Caco-2 (cell line): ENCODE results near the gene MAP4K4. TPM values are rescaled to one million over a fixed set of nuclear protein-coding genes. Genes with fewer than 3 reads are reported as not detected.

Source experiments
- BruUV-seq: library from RNA; stranded (reverse); fragments of 400-500 nt; replicated peaks from 2 replicates; lab custom pipeline; 2021; lab: Mats Ljungman, UMichigan
- CTCF ChIA-PET: fragments of 300-600 bp; sonication (Branson Sonifier 250); formaldehyde crosslinking; loops from one replicate; lab custom pipeline; 2022; ENCODE audit warnings: antibody characterized with exemption; lab: Charles Lee
- POLR2A ChIA-PET: fragments of 300-600 bp; sonication (Branson Sonifier 250); formaldehyde crosslinking; loops from one replicate; lab custom pipeline; 2022; ENCODE audit warnings: antibody characterized with exemption; lab: Charles Lee
- DNase-seq, 2 experiments: peaks; one replicate each; pipeline versions ENCODE4 v3.0.0 to v3.0.0-alpha.2; 2020 to 2022
- H3K27me3 ChIP-seq: replicated peaks from 2 replicates; pipeline ENCODE4 v1.6.0; 2011; ENCODE audit warnings: low read length; ENCODE audit not compliant: control insufficient read depth, insufficient read depth
- H3K36me3 ChIP-seq: 2 replicates; pipeline ENCODE4 v1.5.1; 2011; ENCODE audit warnings: low read length; ENCODE audit not compliant: control insufficient read depth, insufficient read depth
- H3K4me1 ChIP-seq: fragments of 250-450 bp; sonication (Bioruptor Pico); 2 replicates; pipeline ENCODE4 v1.5.1; 2020; ENCODE audit warnings: mild to moderate bottlenecking
- H3K4me3 ChIP-seq: 2 replicates; pipeline ENCODE4 v1.5.1; 2011; ENCODE audit warnings: low read depth, mild to moderate bottlenecking, control low read depth, low read length
- H3K9me3 ChIP-seq: fragments of 250-450 bp; sonication (Bioruptor Pico); 2 replicates; pipeline ENCODE4 v1.5.1; 2020; ENCODE audit warnings: mild to moderate bottlenecking, moderate library complexity
- H3K27ac Mint-ChIP-seq: one replicate; pipeline ENCODE4 v1.8.0; 2022; ENCODE audit warnings: mixed read lengths; ENCODE audit not compliant: unreplicated experiment
- H3K27me3 Mint-ChIP-seq: one replicate; pipeline ENCODE4 v1.8.0; 2022; ENCODE audit warnings: mixed read lengths; ENCODE audit not compliant: insufficient read depth, unreplicated experiment
- H3K36me3 Mint-ChIP-seq: one replicate; pipeline ENCODE4 v1.8.0; 2022; ENCODE audit warnings: mild to moderate bottlenecking, mixed read lengths; ENCODE audit not compliant: insufficient read depth, unreplicated experiment
- H3K4me1 Mint-ChIP-seq: one replicate; pipeline ENCODE4 v1.8.0; 2022; ENCODE audit warnings: low read depth, mixed read lengths; ENCODE audit not compliant: unreplicated experiment
- H3K4me3 Mint-ChIP-seq: one replicate; pipeline ENCODE4 v1.8.0; 2022; ENCODE audit warnings: mild to moderate bottlenecking, moderate library complexity, mixed read lengths; ENCODE audit not compliant: unreplicated experiment
- H3K9me3 Mint-ChIP-seq: one replicate; pipeline ENCODE4 v1.8.0; 2022; ENCODE audit warnings: mixed read lengths; ENCODE audit not compliant: unreplicated experiment
- CTCF ChIP-seq, 2 experiments: fragments of 200-600 bp in 1 of 2; IDR thresholded peaks; 1 replicate in 1 of 2; 2 replicates in 1 of 2; pipeline versions ENCODE4 v1.5.1 to v1.8.0; 2011 to 2022; ENCODE audit warnings: antibody characterized with exemption in 1 of 2, control low read depth in 1 of 2, inconsistent platforms in 1 of 2, low read depth in 1 of 2, low read length in 1 of 2, mild to moderate bottlenecking in 1 of 2, moderate library complexity in 1 of 2; ENCODE audit not compliant: insufficient read depth in 1 of 2, severe bottlenecking in 1 of 2, unreplicated experiment in 1 of 2
- intact Hi-C: fragments of 100-400 bp; cut with micrococcal nuclease; formaldehyde crosslinking; loops from one replicate; pipeline ENCODE4 v1.10.0; 2022; ENCODE audit not compliant: unreplicated experiment
- total RNA-seq: library from RNA; stranded (reverse); gene quantifications from 2 replicates; pipeline ENCODE4 v1.2.3, GENCODE V29; 2022

The MAP4K4 gene
- total RNA-seq, 1 experiment from 2014 or later = 257 TPM

GRCh38 chr2:101848769-101849410 lies 151.4 kb downstream of the MAP4K4 start:
- TF ChIP-seq CTCF (IDR thresholded peaks at IDR 0.05; ENCODE audit: insufficient read depth in 1 of 2, low read depth in 1 of 2, low read length in 1 of 2, severe bottlenecking in 1 of 2, unreplicated experiment in 1 of 2) = no peak
- intact Hi-C loops = no loop called here
- Mint-ChIP-seq H3K36me3 (peaks cover 94% of the 10 kb centered on the region), H3K27me3 (no peaks in the 10 kb centered on the region), H3K4me1 (peaks cover 9% of the 10 kb centered on the region), H3K9me3 (no peaks in the 10 kb centered on the region), H3K4me3 (no peak overlapping the region), H3K27ac (peak overlapping the region; percentile 53)
- Histone ChIP-seq H3K9me3 (no peaks in the 10 kb centered on the region), H3K27me3 (no peaks in the 10 kb centered on the region), H3K4me1 (peaks cover 5% of the 10 kb centered on the region; the same call in 1 of the 2 replicates), H3K4me3 (no peak overlapping the region), H3K36me3 (peaks cover 2% of the 10 kb centered on the region; the same call in 1 of the 2 replicates)
- ChIA-PET CTCF (no interaction called here), POLR2A (no interaction called here)
- no peak for DNase-seq
- BruUV-seq = no TSS peak

GRCh38 chr2:101850450-101850849 lies 152.9 kb downstream of the MAP4K4 start:
- POLR2A ChIA-PET = no interaction called here
- BruUV-seq = no TSS peak
- CTCF ChIA-PET = no interaction called here
- no peaks in the 10 kb centered on the region for H3K27me3 ChIP-seq
- no peaks in the 10 kb centered on the region for H3K9me3 Mint-ChIP-seq
- no peak overlapping the region for H3K4me3 Mint-ChIP-seq
- no peak overlapping the region for H3K4me3 ChIP-seq
- H3K4me1 Mint-ChIP-seq = peaks cover 13% of the 10 kb centered on the region
- H3K27me3 Mint-ChIP-seq = no peaks in the 10 kb centered on the region
- TF ChIP-seq CTCF (IDR thresholded peaks at IDR 0.05; ENCODE audit: insufficient read depth in 1 of 2, low read depth in 1 of 2, low read length in 1 of 2, severe bottlenecking in 1 of 2, unreplicated experiment in 1 of 2) = no peak
- peaks cover 90% of the 10 kb centered on the region for H3K36me3 Mint-ChIP-seq
- peaks cover 20% of the 10 kb centered on the region for H3K4me1 ChIP-seq
- H3K9me3 ChIP-seq = no peaks in the 10 kb centered on the region
- H3K27ac Mint-ChIP-seq = no peak overlapping the region
- no peaks in the 10 kb centered on the region; the same call in 1 of the 2 replicates for H3K36me3 ChIP-seq
- no peak for DNase-seq
- intact Hi-C loops = no loop called here

- H3K4me3 Mint-ChIP-seq = no peak overlapping the region
- POLR2A ChIA-PET = interaction anchor here (0.5 kb wide), 1 partner anchor 110 kb away, joined by 3 read pairs; no protein-coding TSS in a partner anchor
- Histone ChIP-seq H3K9me3 (no peaks in the 10 kb centered on the region), H3K4me3 (no peak overlapping the region), H3K4me1 (peaks cover 21% of the 10 kb centered on the region), H3K27me3 (no peaks in the 10 kb centered on the region), H3K36me3 (peaks cover 2% of the 10 kb centered on the region; the same call in 1 of the 2 replicates)
- DNase-seq = no peak
- CTCF ChIA-PET = no interaction called here
- peaks cover 18% of the 10 kb centered on the region for H3K4me1 Mint-ChIP-seq
- H3K9me3 Mint-ChIP-seq = no peaks in the 10 kb centered on the region
- TF ChIP-seq CTCF (IDR thresholded peaks at IDR 0.05; ENCODE audit: insufficient read depth in 1 of 2, low read depth in 1 of 2, low read length in 1 of 2, severe bottlenecking in 1 of 2, unreplicated experiment in 1 of 2) = no peak
- intact Hi-C loops = no loop called here
- no peak overlapping the region for H3K27ac Mint-ChIP-seq
- no peaks in the 10 kb centered on the region for H3K27me3 Mint-ChIP-seq
- H3K36me3 Mint-ChIP-seq = peaks cover 90% of the 10 kb centered on the region
- BruUV-seq = no TSS peak
These were observed 153.5 kb downstream of the MAP4K4 start for GRCh38 chr2:101850991-101851390.
